ENCODE results near the gene WFDC12. TPM values are rescaled to one million over a fixed set of nuclear protein-coding genes. Genes with fewer than 3 reads are reported as not detected.

WFDC12 gene
- total RNA-seq, 1 donor from 2014 or later = not detected

DNA sequence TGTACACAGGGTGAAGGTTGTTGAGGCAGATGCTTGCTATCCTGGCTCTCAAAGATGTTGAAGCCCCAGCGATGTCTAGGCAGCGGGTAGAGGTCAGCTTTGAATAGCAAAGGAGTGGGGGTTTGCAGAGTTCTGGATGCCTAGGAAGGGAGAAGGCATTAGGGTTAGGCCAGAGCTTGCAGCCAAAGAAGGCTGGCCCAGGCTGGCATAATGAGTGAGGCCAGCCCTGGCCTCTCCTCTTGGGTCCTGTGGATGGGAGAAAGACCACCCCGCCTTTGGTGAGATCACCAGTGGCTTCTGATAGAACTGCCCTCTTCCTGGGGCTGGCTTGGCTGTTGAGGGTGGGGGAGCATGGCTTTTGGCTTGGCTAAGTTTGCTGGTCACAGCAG is 8.9 kb downstream of the WFDC12 start:
- intact Hi-C loops (cut with micrococcal nuclease) = no loop called here

DNA sequence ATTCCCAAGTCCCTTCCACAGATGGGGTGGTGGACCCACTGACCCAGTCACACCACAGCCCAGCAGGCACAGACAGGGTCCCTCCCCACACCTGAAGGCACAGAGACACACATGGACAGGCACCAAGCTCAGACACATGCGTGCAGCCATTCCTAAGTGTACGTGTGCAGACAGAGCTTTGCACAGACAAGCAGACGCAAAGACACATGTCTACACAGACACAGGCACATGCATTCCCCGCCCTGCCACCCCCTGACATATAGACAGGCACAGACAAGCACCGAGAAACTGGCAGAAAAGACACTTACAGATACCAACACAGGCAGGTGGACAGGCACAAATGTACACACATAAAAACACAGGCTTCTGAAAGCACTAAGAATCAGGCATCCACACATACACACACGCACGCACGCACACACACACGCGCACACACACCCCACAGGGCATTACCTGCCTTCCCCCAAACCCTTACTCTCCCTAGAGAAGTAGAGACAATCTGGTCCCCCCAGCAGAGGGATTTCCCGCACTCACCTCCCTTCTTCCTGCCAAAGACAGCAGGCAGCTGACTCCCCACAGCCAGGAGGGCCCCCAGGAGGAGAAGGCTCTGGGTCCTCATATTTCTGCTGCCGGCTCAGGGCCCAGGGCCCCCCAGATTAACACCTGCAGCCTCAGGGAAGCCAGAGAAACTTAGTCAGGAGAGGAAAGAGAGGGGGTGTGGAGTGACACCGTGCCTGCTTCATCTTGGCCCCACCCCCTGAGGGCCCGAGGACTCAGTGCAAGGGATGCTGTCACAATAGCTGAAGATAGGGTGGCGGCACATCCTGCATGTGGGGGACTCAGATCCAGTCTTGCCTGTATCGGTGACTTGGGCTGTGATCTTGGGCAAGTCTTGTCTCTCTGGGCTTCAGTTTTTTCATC is 9.5 kb downstream of the WFDC12 start, which contains the start of gene WFDC5:
Gene WFDC5 (minus strand): TSS at position 710 of the 921 bp plus-strand sequence. CDS start 91 bp downstream, at position 619.
- intact Hi-C loops (cut with micrococcal nuclease) = no loop called here

DNA sequence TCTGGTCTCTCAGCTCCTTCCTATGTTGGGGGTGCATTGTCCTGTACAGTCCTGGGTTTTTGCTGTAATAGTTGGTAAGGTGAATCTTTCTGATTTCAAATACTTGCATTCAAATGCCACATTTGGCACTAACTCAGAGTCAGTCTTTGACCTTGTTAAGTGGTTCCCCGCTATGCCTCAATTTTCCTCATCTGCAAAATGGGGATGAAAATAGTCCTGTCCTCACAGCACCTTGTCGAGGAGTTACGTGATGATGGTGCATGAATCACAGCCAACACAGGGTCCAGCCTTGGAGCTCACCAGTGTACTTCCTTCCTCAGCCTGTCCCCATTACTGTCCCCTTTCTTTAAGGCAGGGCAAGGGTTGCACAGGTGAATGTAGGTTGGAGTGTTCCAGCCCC is 10.4 kb downstream of the WFDC12 start:
- intact Hi-C loops (cut with micrococcal nuclease) = no loop called here

DNA sequence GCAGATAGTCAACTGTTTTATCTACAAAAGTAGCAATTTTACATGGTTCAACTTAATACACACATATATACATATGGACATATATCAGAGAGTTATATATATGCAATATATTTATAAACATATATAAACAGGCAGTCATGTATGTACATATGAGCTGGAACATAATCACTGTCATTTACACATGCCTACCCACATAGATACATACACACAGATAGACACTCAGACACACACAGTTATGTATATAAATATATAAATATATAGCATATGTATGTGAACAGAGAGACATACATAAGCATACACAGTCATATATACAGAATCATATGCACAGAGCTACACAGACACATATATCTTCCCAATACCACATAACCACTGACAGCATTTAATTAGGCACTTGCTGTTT is 11.5 kb downstream of the WFDC12 start:
- intact Hi-C loops (cut with micrococcal nuclease) = no loop called here

DNA sequence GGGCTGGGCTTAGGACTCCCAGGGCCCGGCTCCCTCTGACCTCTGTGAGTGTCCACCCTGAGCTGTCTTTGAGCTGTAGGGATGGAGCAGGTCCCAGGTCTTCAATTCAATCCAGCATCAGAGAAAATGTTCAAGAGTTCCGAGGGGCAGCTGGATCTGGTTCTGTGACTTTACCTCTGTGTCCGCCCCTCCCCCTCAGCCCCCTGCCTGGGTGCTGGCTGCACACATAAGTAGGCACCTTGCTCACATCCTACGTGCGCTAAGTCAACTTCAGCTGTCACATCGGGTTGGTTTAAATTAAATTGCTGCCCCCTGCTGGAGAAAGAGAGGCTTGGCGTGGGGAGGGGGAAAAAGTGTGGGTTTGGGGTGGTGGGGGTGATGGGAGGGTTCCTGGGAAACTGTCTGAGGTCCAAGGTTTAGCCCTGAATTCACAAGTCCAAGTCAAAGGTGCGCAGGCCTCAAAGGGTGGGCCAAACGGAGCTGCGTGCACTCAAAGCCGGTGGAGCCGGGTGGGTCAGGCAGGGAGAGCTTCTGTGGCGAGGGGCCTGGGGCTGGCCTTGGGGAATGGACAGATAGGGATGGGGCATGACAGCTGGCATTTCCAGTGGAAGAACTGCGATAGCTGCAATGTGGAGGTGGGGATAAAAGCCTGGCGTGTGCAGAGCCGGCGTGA is 12.3 kb downstream of the WFDC12 start:
- intact Hi-C loops (cut with micrococcal nuclease) = no loop called here

DNA sequence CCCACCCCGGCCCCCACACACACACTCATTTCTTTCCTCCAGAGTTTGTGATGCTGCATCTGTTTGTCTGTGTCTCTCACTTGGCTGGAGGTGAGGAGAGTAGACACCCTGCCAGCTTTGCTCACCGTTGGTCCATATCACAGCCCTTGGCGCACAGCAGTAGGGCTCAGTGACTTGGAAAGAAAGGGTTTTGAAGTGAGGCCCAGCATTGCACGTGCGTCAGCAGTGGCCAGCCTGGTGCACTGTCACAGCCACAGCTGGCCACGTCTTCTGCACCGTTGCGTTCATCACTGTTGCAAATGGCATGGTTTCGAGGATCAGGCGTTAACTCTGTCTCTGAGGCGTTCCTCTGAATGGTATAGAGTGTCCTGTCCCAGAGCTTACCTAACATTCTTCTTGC is 13.0 kb downstream of the WFDC12 start:
- intact Hi-C loops (cut with micrococcal nuclease) = no loop called here

DNA sequence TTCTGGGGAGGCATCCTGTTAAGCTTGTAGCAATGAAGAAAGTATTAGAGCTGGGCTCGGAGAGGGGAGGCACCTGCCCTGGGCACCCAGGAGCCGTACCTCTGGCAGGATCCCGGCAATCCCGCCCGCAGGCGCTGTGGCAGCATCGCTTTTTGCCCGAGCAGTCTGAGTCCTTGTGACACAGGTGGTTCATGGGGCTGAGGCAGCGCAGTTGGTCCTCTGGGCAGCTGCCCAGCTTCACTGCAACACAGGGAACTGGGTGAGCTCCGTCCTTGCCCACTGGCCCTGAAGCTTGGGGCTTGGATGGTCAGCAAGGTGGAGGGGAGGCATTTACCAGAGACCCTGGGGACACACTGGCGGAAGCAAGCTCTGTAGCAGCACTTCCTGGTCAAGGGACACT is 14.0 kb downstream of the WFDC12 start:
- intact Hi-C loops (cut with micrococcal nuclease) = no loop called here

DNA sequence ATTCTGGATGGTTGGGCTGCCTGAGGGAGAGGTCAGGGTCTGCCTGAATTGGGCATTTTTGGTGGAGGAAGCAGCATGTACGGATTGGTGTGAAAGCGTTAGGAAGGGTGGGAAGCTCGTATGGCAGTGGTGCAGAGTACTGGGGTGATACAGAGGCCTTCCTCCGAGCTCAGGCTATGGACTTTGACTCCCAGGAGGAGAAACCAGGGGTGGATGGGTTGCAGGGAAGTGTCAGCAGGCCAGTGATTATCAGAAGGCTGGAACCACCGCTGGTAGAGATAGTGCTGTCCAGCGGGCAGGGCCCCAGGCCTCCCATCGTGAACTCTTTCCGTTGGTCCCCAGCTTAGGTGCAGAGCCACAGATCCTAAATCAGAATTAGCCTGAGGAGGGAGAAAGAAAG is 14.6 kb downstream of the WFDC12 start:
- intact Hi-C loops (cut with micrococcal nuclease) = no loop called here

DNA sequence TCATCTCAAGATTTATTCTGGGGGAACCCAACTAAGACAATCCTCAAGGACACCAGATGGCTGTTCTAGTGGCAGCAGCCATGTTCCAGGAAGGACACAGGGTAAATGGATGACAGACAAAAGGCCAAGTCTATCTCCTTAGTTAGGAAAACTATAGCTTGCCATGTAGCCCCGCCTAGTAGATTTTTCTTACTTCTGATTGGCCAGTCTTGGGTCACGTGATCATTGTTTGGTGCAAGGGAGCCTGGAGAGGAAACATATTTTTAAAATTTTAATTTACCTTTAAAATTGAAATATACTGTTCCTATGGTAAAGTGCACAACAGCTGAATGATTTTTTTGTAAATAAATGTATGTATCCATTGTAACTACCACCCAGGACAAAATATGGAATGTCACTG is 18.9 kb downstream of the WFDC12 start:
- intact Hi-C loops (cut with micrococcal nuclease) = no loop called here

DNA sequence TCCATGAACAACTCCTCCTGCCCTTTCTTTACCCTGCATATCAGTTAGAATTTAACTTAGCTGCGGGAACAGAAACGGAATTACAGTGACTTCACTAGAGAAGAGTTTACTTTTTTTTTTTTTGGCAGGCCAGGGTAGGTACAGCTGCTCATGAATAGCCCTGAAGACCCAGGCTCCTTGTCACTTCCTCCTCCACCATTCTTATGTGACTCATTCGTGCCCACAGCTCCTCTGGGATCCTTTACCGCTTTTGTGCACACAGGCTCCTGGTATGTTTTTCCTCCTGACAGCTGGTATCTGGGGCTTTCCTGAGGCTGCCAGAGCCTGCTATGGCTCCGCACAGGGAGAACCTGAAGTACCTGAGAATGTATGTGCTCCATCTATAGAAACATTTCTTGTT is 19.5 kb downstream of the WFDC12 start:
- intact Hi-C loops (cut with micrococcal nuclease) = no loop called here

DNA sequence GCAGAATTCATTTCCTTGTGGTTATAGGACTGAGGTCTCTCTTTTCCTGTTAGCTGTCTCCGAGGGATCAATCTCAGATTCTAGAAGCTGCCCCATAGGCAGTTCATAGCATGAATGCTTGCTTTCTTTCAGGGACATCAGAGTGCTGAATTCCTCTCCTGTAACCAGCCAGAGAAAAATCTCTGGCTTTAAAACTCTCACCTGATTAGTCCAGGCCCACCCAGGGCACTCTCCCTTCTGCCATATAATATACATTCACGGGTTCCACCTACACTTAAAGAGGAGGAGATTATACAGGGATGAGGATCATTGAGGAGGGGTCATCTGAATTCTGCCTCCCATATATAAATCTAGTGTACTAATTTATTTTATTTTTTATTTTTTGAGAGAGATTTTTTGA is 21.2 kb downstream of the WFDC12 start:
- intact Hi-C loops (cut with micrococcal nuclease) = no loop called here

DNA sequence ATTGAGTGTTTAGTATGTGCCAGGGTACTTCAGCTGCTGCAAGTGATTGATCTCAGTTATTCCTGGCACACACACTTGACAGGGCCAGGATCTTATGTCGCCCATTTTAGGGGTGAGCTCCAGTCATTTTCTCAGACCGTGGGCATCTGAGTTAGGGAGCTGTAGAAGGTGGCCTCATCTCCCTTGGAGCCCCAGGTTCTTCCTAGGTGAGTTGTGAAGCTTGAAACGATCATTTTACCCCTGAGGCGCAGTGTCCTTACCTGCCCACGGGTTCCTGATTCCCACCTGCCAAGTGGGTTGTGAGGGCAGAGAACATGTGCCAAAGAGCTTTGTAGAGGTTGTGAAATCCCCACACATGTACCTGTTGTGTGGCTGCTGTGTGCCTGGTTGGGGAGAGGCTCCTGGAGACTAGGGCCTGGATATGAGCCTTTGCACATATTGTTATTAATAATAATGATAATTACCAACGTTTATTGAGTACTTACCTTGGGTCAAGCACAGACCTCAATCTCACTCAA is 22.9 kb downstream of the WFDC12 start:
- intact Hi-C loops (cut with micrococcal nuclease) = no loop called here

DNA sequence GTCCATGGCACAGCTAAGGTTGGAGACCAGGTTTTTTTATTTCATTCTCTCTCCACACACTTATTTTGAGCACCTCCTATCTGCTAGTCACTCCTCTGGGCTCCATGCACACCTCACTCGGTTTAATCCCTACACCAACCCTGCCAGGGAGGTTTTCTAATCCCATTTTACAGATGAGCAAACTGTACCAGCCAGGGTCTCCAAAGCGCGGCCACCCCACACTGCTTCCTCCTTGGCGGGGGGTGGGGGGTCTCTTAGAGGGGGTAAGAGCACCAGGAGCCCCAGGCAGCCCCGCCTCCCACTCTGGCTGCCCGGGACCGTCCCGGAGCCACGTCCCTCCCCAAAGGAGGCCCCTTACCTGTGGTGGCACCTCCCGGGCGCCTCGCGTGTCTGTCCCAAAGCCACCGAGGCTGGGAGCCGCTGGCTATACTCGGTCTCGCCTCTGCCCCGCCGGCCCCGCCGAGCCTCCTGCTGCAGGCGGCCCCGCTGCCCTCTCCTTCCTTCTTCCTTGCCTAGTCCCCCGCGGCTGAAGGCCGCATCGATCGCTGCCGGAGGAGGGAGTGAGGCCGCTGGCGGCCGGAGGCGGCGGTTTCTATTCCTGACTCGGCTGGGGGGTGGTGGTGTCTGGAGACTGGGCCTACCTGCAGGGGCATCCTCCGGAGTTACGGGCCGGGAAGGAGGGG is 23.6 kb downstream of the WFDC12 start, which contains the start of gene KCNS1:
Gene KCNS1 (minus strand): TSS at position 565 of the 683 bp plus-strand sequence. CDS start 1,891 bp downstream, outside the sequence.
- intact Hi-C loops (cut with micrococcal nuclease) = no loop called here

DNA sequence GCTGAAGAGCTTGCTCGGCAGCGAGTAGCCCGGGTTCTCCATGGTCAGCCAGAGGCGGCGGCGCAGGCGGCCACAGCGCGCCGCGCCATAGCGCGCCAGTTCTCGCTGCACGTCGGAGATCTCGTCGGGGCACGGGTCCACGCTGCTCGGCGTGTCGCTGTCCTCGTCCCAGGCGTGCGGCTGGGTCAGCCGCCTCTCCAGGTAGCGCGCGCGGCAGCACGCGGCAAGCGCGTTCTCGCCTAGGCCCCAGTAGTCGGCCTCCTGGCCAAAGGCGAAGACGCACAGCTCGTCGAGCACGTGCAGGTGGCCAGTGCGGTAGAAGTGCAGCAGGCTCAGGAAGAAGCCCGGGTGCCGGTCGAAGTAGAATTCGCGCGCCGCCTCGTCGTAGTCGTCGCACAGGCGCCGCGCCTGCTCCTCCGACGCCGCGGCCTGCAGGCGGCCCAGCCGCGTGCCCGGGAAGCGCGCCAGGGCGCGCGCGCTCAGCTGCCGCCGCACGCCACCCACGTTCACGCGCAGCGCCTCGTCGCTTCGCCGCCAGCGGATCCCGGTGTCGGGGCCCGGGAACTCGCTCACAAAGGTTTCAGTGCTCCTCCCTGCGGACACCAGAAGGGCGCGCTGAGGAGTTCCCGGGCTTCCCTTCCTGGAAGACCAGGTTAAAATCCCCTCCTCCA is 26.0 kb downstream of the WFDC12 start:
- intact Hi-C loops (cut with micrococcal nuclease) = loop anchor here (5.0 kb wide), 2 partner anchors 86 to 186 kb away; partner anchors contain the start of gene PABPC1L

DNA sequence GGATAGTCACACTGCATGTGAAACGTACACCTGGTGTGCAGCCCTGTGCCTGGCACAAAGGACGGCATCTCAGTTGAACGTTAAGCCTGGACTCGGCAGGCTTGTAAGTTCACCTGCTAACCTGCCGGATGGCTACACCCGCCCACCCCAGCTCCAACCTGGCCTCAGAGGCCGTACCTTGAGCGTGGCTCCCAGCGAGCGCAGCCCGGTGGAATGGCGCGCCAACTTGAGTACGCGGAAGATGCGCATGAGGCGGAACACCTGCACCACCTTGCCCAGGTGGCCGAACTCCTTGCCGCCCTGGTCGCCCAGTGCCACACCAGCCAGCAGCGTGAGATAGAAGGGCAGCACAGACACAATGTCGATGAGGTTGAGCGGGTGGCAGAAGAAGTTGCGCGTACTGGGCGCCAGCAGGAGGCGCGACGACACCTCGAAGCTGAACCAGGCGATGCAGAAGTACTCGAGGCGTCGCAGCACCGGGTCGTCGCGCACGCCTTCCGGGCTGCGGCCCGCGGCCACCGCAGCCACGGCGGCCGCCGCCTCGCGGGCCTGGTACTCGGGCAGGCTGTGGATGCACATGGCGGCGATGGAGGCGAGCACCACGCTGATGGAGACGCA is 26.7 kb downstream of the WFDC12 start:
- intact Hi-C loops (cut with micrococcal nuclease) = loop anchor here (2.0 to 5.0 kb wide), 4 partner anchors 53 to 193 kb away; partner anchors contain the start of gene PABPC1L

DNA sequence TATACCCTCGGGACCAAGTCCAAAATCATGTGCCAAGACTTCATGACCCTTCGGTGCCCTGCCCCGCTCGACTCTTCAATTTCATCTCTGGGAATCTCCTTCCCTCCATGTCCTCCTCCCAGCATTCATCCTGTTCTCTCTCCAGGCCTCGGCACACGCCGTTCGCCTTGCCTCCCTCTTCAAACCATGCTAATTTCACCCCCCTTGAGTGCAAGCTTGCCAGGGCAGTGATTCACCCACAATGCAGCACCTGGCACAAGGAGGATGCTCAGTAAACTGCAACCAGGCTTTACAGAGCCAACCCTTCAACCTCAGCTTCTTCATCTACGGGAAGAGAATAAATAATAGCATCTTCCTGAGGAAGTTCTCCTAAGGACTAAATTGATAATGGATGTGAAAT is 27.5 kb downstream of the WFDC12 start:
- intact Hi-C loops (cut with micrococcal nuclease) = loop anchor here (2.0 to 5.0 kb wide), 4 partner anchors 52 to 194 kb away; partner anchors contain the start of gene PABPC1L

DNA sequence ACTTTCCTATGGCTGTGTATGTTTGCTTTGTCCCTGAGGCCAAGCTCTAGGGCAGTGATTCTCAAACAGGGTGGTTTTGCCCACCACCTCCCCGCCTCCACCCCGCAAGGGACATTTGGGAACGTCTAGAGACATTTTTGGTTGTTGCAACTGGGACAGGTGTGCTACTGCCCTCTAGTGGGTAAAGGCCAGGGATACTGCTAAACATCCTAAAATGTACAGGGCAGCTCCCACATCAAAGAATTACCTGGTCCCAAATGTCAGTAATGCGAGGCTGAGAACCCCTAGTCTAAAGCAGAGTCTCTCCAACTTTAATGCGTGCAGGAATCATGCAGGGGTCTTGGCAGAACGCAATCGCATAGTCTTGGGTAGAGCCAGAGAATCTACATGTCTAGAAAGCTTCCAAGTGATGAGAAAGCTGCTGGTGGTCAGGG is 28.4 kb downstream of the WFDC12 start:
- intact Hi-C loops (cut with micrococcal nuclease) = loop anchor here (2.0 to 5.0 kb wide), 4 partner anchors 51 to 195 kb away; partner anchors contain the start of gene PABPC1L

DNA sequence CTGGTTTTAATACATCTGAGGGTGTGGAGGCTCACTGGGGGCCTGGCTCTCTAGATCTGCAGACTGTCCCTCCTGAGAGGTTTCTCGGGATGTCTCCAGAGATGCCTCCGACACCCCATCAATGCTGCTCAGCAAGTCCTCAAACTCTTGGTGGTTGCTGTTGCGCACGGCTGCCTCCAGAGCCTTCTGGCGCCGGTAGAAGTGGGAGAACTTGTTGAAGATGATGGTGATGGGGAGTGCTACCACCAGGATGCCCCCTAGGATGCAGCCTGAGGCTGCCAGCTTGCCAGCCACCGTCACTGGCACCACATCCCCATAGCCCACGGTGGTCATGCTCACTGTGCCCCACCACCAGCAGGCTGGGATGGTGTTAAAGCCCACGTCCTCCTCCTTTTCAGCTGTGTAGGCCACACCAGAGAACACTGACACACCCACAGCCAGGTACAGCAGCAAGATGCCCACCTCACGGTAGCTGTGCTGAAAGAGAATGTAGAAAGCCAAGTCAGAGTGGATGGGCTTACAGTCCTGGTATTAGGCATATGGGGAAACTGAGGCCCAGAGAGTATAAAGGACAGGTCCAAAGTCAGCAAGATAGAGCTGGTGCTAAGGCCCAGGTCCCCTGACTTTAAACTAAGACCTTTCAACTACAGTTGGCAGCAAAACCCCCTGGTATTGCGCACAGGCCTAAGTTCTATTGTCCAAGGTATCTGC is 29.2 kb downstream of the WFDC12 start:
- intact Hi-C loops (cut with micrococcal nuclease) = loop anchor here (5.0 kb wide), 2 partner anchors 83 to 183 kb away; partner anchors contain the start of gene PABPC1L

DNA sequence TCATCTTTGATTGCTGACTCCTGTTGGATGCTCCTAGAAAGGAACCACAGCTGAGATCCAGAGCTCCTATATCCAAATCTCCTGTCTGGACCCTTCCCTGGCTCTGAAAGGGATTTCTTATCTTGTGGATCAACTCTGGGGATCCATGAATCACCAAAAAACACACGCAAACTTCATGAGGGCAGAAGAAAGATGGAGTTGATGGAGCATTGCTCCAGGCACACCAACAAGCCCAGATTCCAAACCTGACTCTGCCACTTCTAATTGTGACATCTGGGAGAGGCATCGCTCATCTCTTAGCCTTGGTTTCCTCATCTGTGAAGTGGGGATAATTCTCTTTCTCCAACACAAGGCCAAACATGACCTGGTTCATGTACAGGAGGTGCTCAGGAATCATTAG is 30.1 kb downstream of the WFDC12 start:
- intact Hi-C loops (cut with micrococcal nuclease) = no loop called here

All from T-helper 2 cell treated with Interferon-gamma antibody and Interleukin-4, amounts not matched to agents 100 ng/mL and 5 ng/mL, for 36 hours (primary cell).